ENCODE results near the gene PMM2.
"Not testable (repeated sequence)": the region's sequence is repeated elsewhere in the genome, so short reads cannot be mapped to it uniquely, and the experiment has no call there.

Gene PMM2

GRCh38 chr16:8785408-8785807 is 12.2 kb upstream of the PMM2 start:
- no peak for DNase-seq

- not testable (repeated sequence) for DNase-seq
These were observed 11.3 kb upstream of the PMM2 start for GRCh38 chr16:8786316-8786715.

GRCh38 chr16:8788578-8789172 is 9.0 kb upstream of the PMM2 start:
- DNase-seq: no peak

GRCh38 chr16:8795091-8795490 is 2.5 kb upstream of the PMM2 start:
- no peak for DNase-seq

GRCh38 chr16:8795818-8796217 is 1.8 kb upstream of the PMM2 start:
- DNase-seq: no peak

- DNase-seq: no peak
These were observed 923 bp upstream of the PMM2 start for GRCh38 chr16:8796469-8797363.

- DNase-seq: no peak
These were observed 512 bp downstream of the PMM2 start for GRCh38 chr16:8798174-8798527.

GRCh38 chr16:8798535-8799157 is 1.0 kb downstream of the PMM2 start:
- DNase-seq: no peak

- no peak for DNase-seq
These were observed 4.1 kb downstream of the PMM2 start for GRCh38 chr16:8801701-8802100.

GRCh38 chr16:8803733-8804132 is 6.1 kb downstream of the PMM2 start:
- not testable (repeated sequence) for DNase-seq

GRCh38 chr16:8804313-8804712 is 6.7 kb downstream of the PMM2 start:
- DNase-seq: no peak

- no peak for DNase-seq
These were observed 8.8 kb downstream of the PMM2 start for GRCh38 chr16:8806272-8806983.

GRCh38 chr16:8807189-8807588 is 9.6 kb downstream of the PMM2 start:
- no peak for DNase-seq

- DNase-seq: no peak
These were observed 10.4 kb downstream of the PMM2 start for GRCh38 chr16:8808009-8808408.

- DNase-seq: no peak
These were observed 11.1 kb downstream of the PMM2 start for GRCh38 chr16:8808613-8809353.

- DNase-seq: no peak
These were observed 14.7 kb downstream of the PMM2 start for GRCh38 chr16:8812162-8812843.

- no peak for DNase-seq
These were observed 16.6 kb downstream of the PMM2 start for GRCh38 chr16:8814095-8814806.

GRCh38 chr16:8816967-8817655 is 19.5 kb downstream of the PMM2 start:
- DNase-seq: no peak

- DNase-seq: no peak
These were observed 21.0 kb downstream of the PMM2 start for GRCh38 chr16:8818504-8819270.

Data from NCI-H524 treated with DMSO at 0.1 percent for 48 hours (cell line).